ENCODE measurements around the gene BIRC7.

GRCh38 chr20:63219866-63220521 is 15.7 kb upstream of the BIRC7 start:
- TF ChIP-seq, protein P1, sequence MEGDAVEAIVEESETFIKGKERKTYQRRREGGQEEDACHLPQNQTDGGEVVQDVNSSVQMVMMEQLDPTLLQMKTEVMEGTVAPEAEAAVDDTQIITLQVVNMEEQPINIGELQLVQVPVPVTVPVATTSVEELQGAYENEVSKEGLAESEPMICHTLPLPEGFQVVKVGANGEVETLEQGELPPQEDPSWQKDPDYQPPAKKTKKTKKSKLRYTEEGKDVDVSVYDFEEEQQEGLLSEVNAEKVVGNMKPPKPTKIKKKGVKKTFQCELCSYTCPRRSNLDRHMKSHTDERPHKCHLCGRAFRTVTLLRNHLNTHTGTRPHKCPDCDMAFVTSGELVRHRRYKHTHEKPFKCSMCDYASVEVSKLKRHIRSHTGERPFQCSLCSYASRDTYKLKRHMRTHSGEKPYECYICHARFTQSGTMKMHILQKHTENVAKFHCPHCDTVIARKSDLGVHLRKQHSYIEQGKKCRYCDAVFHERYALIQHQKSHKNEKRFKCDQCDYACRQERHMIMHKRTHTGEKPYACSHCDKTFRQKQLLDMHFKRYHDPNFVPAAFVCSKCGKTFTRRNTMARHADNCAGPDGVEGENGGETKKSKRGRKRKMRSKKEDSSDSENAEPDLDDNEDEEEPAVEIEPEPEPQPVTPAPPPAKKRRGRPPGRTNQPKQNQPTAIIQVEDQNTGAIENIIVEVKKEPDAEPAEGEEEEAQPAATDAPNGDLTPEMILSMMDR (conservative IDR thresholded peaks at IDR 0.05) = no peak
- TF ChIP-seq ZFX (IDR thresholded peaks at IDR 0.05) = no peak
